ENCODE results near the gene VAX1.

The VAX1 gene

DNA sequence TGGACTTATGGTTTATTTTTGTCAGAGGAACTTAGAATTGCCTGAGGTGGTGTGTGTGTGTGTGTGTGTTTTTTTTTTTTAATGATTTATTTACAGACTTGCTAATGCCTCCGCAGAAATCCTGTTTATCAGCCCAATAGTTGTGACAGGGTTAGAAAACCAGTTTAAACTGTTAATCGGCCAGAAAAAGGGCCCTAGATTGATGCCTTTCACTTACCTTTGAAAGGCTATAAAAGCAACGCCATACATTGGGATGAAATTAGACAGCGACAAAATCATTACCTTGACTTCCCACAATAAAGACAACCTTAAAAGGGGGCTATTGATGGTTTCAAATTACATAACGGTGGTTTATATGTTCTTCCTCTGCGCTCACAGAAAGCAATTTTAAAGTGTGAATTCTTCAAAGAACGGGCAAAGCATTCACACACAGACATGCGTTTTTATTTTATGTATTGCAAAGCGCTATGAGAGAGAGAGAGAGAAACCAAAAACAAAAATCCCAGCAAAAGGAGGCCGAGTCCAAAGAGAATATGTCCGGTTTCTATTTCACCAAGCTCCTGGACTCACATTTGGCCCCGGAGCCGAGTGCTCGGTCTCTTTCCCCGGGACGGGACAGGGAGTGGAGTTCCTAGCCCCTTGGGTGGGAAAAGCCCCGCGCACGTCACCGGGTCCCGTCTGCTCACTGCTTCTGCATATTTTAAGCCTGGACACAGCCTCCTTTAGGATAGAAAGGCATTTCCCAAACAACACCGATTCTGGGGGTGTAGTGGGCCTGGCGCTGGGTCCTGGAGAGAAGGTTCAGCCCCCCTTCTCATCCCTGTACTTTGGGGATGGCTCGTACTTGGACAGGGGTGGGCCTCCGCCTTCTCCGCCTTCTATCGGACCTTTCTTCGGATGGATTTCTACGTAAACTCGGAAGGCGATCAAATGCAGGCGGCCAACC lies 26.8 kb upstream of the VAX1 start:
- no peak for DNase-seq (ENCODE audit: low read depth in 2 of 3, low spot score in 2 of 3)

DNA sequence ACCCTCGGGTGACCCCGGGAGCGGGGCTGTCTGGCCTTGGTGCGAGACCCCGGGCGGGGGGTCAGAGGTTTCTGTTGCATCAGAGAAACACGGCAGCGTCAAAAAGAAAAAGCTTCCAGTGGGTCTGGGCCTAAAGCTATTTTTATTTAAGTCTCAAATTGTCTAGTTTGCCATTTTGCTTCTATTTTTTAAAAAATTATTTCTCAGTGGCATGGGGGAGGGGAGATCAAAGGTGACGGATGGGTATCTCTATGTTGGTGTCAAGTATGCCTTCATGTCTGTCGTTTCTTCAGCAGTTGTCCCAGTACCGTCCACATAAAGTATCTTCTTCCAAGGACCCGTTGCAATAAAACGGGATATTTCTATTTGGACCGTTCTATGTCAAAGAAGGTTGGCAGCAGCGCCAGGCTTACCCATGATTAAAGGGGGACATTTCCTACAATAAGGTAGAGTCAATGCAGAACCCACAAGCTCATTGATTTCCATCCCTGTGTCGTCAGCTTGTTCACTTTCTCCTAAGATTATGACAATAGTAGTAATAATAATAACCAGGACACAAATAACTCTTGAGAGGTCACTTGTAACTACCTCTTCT lies 26.0 kb upstream of the VAX1 start:
- no peak for DNase-seq (ENCODE audit: low read depth in 2 of 3, low spot score in 2 of 3)

DNA sequence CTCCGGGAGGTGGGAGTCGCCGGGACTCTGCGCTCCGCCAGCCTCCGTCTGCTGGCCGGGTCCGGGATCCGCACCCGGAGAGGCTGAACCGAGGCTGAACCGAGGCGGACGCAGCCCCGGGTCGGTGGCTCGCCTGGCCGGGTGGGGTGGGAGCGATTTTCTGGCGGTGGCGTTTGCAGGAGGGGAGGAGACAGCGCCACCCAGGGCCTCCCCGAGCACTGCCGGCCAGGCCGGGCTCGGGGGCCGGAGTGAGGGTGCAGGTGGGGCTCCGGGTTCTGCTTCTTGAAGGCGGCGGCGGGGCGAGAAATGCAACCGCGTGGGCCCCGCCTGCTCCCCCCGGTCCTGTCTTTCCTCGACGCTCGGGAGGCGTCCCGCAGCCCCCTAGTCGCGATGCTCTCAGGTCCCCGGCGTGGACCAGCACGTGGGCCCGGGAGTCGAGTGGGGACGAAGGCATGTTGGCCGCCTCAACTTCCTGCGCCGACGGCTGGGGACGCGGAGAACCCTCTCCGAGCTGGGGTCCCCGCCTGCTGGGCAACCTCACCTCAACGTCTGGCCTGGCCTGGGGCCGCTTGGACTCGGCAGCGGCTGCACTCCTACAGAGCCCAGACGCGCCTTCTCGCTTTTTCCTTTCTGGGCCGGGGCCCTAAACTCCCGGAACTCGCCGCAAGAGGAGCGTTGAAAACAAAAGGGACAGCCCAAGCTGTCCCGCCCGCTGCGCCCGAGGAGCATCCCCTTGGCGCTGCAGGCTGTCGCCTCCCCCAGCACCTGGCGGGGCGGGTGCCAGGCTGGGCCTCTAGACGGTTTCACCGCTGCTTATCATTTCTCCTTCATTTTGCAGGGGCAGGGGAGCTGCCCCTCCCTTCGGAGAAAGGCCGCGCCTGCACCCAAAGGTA lies 25.2 kb upstream of the VAX1 start:
- no peak for DNase-seq (ENCODE audit: low read depth in 2 of 3, low spot score in 2 of 3)

DNA sequence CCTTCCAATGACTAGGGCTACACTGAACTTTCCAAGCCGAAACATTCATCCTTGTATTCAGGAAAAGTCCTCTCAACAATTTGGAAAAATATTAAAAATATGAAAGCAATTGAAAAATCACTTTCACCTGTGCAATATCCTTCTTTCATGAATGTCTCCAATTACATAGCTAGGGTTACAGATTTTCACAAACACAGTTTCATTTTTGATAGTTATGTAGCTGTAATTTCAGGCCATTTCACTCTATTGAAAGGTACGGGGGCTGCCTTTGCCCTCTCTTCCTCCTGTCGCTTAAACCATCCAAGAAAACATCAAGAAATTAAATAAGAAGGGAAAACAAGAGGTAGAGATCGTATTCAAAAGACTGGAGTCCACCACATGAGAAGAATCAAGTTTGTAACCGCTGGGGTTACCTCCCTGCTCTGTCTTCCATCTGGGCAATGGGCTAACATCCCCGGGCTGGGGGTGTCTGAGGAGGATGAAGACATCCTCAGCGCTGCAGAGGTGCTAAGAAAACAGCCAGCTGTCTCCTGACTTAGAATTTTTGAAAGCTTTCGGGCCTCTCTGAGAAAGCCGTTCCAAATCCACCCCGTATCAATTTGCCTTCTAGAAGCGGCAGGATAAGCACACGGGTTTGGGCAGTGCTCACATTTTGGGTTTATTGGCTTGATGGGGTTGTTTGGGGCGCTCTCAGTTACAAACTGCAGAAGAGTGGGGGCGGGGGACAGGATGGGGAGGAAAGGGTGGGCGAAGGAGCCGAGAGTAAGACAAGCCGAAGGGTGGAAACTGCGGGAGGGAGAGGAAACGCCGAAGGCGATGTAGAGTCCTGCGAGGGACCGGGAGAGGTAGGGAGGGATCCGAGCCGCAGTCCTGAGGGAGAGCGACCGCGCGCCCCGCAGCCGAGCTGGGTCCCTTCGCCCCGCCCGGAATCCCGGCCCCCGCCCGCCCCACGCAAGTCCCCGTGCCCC lies 24.3 kb upstream of the VAX1 start:
- no peak for DNase-seq (ENCODE audit: low read depth in 2 of 3, low spot score in 2 of 3)

DNA sequence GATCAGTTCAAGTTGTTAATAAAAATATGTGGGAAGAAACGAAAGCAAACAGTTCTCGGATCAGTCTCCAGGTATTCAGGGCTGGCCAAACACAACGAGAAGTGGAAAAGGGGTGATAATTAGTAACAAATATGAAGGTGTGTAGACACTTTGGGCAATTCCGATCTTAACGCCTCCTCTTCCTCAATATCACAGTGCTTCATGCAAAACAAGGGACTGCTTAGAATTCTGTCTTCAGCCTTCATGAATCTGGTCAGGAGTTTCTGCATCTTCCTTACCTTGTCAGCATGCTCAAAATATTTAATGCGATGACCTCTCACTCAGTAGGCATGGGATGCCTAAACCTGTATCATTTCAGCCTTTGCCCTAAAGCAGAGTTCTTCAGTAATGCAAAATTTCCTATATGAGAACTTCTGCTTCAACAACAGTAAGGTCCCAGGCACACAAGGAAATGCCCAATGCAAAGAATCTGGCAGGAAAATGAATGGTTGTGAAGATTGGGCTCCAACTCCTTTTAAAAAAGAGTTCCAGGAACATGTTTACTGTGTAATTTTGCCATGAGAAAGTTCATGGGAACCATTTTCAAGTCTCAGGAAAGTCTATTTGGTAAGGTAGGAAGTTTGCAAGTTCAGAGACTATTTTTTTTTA lies 23.4 kb upstream of the VAX1 start:
- DNase-seq (ENCODE audit: low read depth in 2 of 3, low spot score in 2 of 3), result no peak

DNA sequence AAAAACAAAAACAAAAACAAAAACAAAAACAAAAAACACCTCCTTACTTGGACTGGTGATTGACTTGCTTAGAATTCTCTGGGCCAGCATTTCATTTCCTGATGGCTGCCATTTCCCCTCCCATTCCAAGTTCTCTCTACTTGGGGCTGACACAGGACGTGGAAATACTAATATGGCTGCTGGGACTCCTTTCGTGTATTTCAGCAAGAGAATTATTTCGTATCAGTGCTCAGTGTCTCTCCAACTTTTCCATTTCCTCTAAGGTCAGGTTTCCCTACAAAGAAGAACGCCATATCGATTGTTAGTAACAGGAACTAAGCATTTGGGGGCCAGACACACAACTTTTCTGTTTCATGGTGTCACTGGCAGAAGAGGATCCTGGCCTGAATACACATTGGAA lies 22.5 kb upstream of the VAX1 start:
- no peak for DNase-seq (ENCODE audit: low read depth in 2 of 3, low spot score in 2 of 3)

DNA sequence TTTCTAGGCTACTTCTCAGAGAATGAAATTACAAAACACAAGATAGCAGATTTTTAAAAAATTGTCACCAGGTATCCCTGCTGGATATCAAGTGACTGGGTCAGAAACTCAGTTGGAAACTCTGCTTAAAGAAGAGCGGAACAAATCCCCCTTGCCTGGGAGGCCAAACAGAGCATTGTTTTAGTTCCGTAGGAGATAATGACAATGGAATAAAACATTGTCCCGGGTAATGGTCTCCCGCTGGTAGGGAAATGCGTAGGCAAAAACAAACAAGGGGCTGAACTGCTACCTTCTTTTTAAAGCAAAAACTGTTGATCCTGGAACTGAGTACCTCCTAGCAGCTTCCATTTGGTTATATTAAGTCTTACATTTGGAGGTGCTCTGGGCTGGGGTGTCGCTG lies 21.3 kb upstream of the VAX1 start:
- no peak for DNase-seq (ENCODE audit: low read depth in 2 of 3, low spot score in 2 of 3)

DNA sequence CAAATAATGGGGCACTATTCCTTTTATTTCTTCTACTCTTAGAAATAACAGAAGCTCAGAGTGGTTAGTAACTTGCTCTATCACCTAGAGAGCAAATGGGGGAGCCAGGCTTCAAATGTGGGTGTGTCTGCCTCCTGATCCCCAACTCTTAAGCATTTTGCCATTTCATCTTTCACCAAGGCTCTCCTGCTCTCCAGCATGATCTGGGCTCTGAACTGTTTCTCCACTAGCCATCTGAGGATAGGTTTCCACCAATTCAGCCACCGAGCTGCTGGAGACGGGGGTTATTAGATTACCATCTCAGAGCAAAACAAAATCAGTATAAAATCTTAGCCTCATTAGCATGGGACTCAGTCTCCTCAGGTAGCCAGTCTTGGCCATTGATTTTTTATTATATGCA lies 20.2 kb upstream of the VAX1 start:
- no peak for DNase-seq (ENCODE audit: low read depth in 2 of 3, low spot score in 2 of 3)

DNA sequence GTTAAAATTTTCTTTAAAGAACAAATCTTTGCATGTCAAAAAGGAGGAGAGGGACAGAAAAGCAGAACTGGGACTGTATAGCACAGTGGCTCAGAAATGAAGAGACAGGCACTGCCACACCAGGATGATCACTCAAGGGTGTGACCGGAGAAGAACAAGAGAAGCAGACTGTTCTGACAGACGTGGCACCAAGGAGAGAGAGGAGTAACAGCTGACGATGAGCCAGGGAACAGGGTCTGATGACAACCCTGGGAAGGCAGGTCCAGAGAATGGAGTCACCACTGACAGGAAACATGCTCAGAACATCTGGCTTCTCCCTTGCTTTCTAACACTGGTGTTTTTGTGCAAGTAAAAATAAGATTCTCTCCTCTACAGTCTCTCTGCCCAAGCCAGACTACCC lies 14.6 kb upstream of the VAX1 start:
- DNase-seq (ENCODE audit: low read depth in 2 of 3, low spot score in 2 of 3), result no peak

DNA sequence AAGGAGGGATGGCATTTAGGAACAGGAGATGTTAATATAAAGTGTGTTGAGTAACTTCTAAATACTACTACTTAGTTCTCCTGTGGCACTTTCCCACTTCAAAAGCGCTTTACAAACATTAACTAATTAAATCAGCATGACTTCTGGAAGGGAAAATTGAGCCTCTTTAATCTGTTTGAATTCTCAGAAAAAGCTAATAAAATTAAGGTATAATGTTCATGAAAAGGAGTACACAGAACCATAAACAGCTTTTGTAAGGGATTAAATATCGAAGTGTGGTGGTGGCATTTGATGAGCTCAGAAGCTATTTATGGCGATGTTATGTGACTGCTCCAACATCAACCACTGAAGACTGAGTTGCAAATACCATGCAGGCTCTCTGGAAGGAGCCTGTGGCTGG lies 10.2 kb upstream of the VAX1 start:
- no peak for DNase-seq (ENCODE audit: low read depth in 2 of 3, low spot score in 2 of 3)

DNA sequence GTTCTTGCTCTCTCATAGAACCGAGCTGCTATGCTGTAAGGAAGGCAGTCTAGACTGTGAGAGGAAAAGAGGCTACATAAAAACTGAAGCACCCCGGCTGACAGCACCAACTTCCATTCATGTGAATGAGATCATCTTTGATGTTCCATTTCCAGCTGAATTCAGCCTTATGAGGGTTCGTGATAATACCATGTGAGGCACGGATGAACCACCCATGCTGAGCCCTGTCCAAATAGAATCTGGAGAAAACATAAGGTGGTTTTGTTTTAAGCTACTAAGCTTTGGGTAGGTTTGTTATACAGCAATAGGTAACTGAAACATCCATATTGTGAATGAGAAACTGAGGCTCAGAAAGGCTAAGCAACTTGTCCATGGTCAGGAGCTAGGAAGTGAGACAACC lies 6.9 kb upstream of the VAX1 start:
- no peak for DNase-seq (ENCODE audit: low read depth in 2 of 3, low spot score in 2 of 3)

DNA sequence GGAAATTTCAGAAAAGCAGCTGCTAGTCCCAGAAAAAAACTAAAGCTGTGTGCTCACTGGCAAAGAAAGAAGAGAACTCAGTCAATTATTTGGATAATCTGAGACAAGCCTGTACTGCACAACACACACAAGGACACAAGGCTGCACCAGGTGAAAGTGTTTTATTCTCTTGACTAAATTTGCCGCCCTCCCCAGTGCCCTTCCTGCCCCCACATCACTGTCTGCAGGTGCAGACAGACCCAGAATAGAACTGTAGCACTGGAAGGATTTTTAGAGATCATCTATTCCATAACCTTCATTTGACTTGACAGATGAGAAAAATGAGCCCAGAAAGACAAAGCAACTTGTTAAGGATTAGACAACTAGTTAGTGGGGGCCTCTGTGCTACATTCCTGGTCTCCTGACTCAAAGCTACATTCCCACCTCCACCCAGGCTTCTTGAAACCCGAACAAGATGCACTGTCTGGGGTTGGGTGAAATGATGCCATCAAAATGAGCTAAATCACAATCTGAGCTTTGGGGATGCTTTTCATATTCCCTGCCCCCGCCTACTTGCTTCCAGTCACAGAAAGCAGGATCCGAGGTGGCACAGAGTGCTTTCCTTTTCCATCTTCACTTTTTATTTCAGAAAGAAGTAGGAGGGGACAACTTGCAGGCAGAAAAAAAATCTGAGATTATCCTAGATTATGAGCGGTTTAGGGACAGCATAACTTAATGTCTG lies 5.2 kb upstream of the VAX1 start:
- DNase-seq (ENCODE audit: low read depth in 2 of 3, low spot score in 2 of 3), result no peak

DNA sequence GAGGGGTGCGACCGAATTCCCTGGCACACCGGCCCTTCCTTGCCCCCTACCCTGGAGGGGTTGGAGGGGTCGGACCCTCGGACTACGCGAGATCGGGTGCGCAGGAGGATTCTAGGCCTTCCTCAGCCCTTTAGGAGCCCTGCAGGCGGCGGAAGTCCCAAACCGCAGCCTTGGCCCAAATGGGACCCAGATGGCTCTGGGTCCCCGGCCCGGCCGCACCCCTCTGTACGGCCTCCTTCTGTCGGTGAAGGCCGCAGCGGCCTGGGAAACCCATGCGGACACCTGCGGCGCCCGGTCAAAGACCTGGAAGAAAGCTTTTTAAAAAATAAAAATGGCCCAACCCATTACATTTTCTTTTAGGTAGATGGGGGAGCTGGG lies 2.4 kb upstream of the VAX1 start:
- DNase-seq (ENCODE audit: low read depth in 2 of 3, low spot score in 2 of 3), result no peak

DNA sequence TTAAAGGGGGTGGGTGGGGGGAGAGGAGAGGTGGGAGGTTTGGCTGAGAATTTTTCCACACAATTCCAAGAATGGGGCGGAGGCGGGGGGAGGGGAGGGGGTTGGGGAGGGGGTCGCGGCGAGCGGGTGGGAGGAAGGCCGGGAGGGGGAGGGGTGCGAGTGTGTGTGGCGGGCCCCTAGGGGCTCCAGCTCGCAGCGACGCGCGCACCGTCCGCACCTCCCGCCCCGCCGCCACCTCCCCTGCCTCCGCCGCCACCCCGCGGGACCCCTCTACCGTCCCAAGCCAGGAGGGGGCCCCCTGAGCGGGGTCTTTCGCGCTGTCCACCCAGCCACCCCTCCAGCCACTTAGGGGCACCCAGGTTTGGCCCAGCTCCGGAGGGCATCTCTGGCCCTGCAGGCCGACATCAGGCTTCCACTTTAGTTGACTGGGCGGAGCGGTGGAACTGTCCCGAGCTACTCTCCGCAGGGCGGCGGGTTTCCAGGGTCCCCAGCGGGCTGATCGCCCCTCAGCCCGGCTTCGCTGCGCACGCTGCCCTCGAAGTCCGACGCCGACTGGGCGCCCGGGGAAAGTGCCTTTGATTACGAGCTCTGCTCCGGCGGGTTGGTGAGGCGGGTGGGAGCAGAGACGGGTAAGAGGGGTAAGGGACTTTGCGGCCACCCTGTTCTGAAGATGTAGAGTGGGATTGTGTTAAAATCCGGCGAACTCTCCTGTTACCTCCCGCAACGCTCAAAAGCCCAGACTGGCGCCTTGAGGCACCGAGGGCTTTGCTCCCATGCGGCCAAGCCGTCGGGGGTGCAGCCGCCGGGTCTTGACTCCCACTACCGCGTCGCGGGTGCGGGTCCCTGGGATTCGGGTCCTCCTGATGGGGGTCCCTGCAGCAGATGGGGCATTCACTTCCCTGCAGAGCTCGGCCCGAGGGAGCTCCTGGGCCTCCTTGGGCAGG lies 1.8 kb upstream of the VAX1 start:
- DNase-seq (ENCODE audit: low read depth in 2 of 3, low spot score in 2 of 3), result no peak

DNA sequence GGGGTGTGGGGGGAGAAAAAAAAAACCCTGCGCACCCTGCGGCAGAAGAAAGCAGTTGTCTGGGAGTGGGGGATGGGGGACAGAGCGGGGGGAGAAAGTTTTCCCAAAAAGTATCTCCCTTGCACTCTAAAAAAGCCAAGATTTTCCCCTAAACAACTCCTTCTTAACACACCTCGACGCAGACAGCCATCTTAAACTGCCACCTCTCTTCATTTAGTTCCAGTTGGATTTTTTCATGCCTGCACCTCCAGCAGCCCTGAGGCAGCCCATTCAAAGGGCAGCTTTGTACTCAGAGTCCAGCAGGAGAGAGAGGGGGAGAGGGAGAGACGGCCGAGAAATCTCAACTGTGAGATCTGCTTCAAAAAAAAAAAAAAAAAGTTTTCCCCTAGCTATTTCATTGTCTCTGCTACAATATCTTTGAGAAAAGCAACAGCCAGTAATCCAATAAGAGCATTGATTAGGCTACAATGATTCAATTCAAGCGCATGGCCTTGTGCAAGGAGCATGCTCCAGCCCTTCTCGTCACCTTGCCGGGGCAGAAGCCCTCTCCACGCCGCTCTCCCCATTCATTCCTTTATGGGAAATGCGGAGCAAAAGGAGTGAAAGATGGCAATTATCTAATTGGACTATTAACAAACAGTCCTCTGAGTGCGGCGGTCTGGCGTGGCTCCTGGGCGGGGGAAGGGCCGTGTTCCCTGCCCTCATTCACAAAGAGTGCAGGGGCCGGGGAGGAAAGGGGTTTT lies 939 bp upstream of the VAX1 start:
- DNase-seq (ENCODE audit: low read depth in 2 of 3, low spot score in 2 of 3), result no peak

DNA sequence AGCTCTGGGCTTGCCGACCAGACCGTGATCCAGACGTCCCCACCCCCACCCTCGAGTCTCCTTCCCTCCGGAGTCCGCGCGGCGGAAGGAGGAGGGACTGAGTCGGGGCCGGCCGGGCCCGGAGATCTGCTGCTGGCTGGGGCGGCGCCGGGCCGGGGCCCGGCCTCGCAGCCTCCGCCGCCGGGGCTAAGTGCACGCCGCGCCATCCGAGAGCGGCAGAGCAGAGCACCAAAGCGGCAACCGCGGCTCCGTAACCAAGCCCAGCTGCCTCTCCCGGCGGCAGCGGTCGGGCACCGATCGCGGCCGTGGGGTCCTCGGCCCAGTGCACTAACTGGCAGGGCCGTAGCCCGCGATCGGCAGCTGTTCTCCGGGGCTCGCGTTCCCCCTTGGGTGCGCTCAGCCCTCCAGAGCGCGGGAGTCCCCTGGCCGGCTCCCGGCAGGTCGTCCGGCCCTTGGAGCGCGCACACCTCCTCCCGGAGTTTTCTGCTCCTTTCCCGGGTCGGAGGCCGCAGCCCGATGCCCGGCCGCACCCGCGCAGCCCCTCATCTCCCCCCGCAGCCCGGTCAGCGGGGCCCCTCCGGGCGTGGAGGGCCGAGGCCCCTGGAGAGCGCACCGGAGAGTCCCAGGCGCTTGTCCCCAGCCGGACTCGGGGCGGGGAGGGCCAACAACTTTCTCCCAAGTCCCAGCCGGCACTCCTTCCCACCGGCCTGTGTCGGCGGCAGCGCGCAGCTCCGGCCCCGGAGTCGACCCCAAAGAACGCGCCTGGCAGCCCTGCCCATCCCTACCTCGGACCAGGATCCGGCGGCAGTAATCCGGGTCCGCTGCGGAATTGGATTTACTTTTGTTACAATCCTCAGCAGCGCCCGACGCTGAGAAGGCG lies 799 bp downstream of the VAX1 start:
- DNase-seq (ENCODE audit: low read depth in 2 of 3, low spot score in 2 of 3), result no peak

Measured in activated CD8-positive, alpha-beta memory T cell treated with anti-CD3 and anti-CD28 coated beads for 48 hours (primary cell).